Measurements from ENCODE around the gene KERA. TPM values are rescaled to one million over a fixed set of nuclear protein-coding genes. Genes with fewer than 3 reads are reported as not detected.

Gene KERA
- polyA plus RNA-seq, 3 donors = not detected

DNA sequence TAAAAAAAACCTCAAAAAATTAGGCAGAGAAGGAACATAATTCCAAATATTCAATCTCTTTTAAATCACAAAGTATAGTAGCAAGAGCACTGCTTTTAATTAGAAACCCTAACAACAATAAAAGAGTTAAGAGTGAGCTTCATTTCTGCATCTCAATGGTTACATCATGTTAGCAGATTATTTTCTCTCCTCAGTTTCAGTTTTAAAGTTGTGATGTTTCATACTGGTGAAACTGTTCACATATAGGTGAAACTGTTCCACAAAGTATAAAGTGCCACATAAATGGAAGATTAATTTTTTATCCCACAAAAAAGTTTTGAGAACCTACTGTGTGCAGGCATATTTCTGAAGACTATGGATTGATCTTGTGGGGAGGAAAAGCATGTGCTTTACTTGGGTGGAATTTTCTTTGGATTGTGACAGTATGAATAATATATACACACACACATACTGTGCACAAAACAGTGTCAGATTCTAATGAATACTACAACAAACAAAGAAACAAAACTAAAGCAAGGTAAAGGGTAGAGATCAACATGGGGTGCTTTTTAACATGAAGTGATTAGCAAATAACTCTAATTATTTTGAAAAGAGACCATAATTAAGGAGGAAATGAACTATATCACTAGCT is 36.3 kb upstream of the KERA start:
- Histone ChIP-seq H3K4me3 (replicated peaks in 1 of 3; ENCODE audit: low read depth in 2 of 3, low read length in 3 of 3) (no peak overlapping the region), H3K9me3 (replicated peaks in 1 of 2; ENCODE audit: control insufficient read depth in 1 of 2, insufficient read depth in 1 of 2, low read length in 2 of 2) (peaks cover 3 to 9% of the 10 kb centered on the region in 2 donors), H3K9ac (ENCODE audit: insufficient read depth, low read length, poor library complexity, severe bottlenecking) (no peak overlapping the region), H3K79me2 (ENCODE audit: insufficient read depth, low read length) (no peaks in the 10 kb centered on the region), H3K27me3 (ENCODE audit: control insufficient read depth in 2 of 2, insufficient read depth in 2 of 2, low read length in 2 of 2) (no peaks in the 10 kb centered on the region), H3K4me2 (replicated peaks; ENCODE audit: extremely low read depth, low read length, poor library complexity, severe bottlenecking) (no peak overlapping the region), H3K4me1 (ENCODE audit: control insufficient read depth in 1 of 2, insufficient read depth in 2 of 2, low read length in 2 of 2) (no peaks in the 10 kb centered on the region), H4K20me1 (ENCODE audit: insufficient read depth, low read length) (no peaks in the 10 kb centered on the region), H3K27ac (ENCODE audit: low read depth in 1 of 2, low read length in 2 of 2) (no peak overlapping the region), H3K36me3 (replicated peaks in 1 of 2; ENCODE audit: control insufficient read depth in 1 of 2, insufficient read depth in 2 of 2, low read length in 2 of 2) (no peaks in the 10 kb centered on the region), H2AFZ (ENCODE audit: insufficient read depth, low read depth, low read length, poor library complexity, severe bottlenecking) (no peak overlapping the region)
- no peak for TF ChIP-seq CTCF (IDR thresholded peaks at IDR 0.05)
- Mint-ChIP-seq H3K4me3 (no peak overlapping the region), H3K36me3 (no peaks in the 10 kb centered on the region), H3K4me1 (peaks cover 2% of the 10 kb centered on the region), H3K27ac (no peak overlapping the region), H3K27me3 (ENCODE audit: low read depth in 3 of 3) (no peaks in the 10 kb centered on the region), H3K9me3 (peaks cover 11 to 19% (median 15%) of the 10 kb centered on the region in 7 donors)
- DNase-seq = no peak
- intact Hi-C loops (cut with micrococcal nuclease) = no loop called here

GRCh38 chr12:91093341-91093740 is 35.5 kb upstream of the KERA start:
- Histone ChIP-seq H3K4me2 (replicated peaks; ENCODE audit: extremely low read depth, low read length, poor library complexity, severe bottlenecking) (no peak overlapping the region), H3K27me3 (ENCODE audit: control insufficient read depth in 2 of 2, insufficient read depth in 2 of 2, low read length in 2 of 2) (no peaks in the 10 kb centered on the region), H2AFZ (ENCODE audit: insufficient read depth, low read depth, low read length, poor library complexity, severe bottlenecking) (no peak overlapping the region), H3K79me2 (ENCODE audit: insufficient read depth, low read length) (no peaks in the 10 kb centered on the region), H3K4me1 (ENCODE audit: control insufficient read depth in 1 of 2, insufficient read depth in 2 of 2, low read length in 2 of 2) (no peaks in the 10 kb centered on the region), H3K4me3 (replicated peaks in 1 of 3; ENCODE audit: low read depth in 2 of 3, low read length in 3 of 3) (no peak overlapping the region), H3K9ac (ENCODE audit: insufficient read depth, low read length, poor library complexity, severe bottlenecking) (no peak overlapping the region), H3K9me3 (replicated peaks in 1 of 2; ENCODE audit: control insufficient read depth in 1 of 2, insufficient read depth in 1 of 2, low read length in 2 of 2) (peaks cover 4 to 9% of the 10 kb centered on the region in 2 donors), H4K20me1 (ENCODE audit: insufficient read depth, low read length) (no peaks in the 10 kb centered on the region), H3K36me3 (replicated peaks in 1 of 2; ENCODE audit: control insufficient read depth in 1 of 2, insufficient read depth in 2 of 2, low read length in 2 of 2) (no peaks in the 10 kb centered on the region), H3K27ac (ENCODE audit: low read depth in 1 of 2, low read length in 2 of 2) (no peak overlapping the region)
- DNase-seq = no peak
- TF ChIP-seq CTCF (IDR thresholded peaks at IDR 0.05) = no peak
- intact Hi-C loops (cut with micrococcal nuclease) = no loop called here
- no CpG with 5 or more reads among the region's 4 CpGs for WGBS (ENCODE audit: insufficient coverage)
- Mint-ChIP-seq H3K4me3 (no peak overlapping the region), H3K9me3 (peaks cover 12 to 24% (median 19%) of the 10 kb centered on the region in 7 donors), H3K4me1 (peaks cover under 1% of the 10 kb centered on the region), H3K27me3 (ENCODE audit: low read depth in 3 of 3) (no peaks in the 10 kb centered on the region), H3K27ac (no peak overlapping the region), H3K36me3 (no peaks in the 10 kb centered on the region)
